GM19463 (cell line): ENCODE data around the gene ZNF473.
"Not testable (repeated sequence)": the region's sequence is repeated elsewhere in the genome, so short reads cannot be mapped to it uniquely, and the experiment has no call there.

Source experiments
- ATAC-seq: cut with Tn5 transposase; IDR thresholded peaks from one replicate; pipeline ENCODE4 v1.9.1; 2021; ENCODE audit warnings: mild to moderate bottlenecking, moderate library complexity; ENCODE audit not compliant: unreplicated experiment

Gene ZNF473

DNA sequence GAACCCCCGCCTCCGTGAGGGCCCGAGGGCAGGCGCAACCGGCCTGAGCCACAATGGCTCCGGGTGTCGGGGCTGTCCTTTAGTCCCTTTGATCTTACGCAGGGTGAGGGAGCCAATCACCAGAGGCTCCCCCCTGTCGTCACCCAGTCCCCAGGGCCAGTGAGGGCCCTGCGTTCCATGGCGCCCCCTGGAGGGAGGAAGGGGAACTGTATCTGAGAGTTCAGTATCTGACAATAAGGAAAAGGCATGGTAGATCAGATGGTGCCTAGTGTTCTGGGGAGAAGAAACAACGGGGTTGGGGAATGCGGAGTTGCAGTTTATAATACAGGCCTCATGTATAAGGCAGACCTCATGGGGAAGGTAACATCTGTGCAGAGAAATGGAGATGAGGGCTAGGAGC lies 72.1 kb downstream of the ZNF473 start:
- ATAC-seq = not testable (repeated sequence)

- not testable (repeated sequence) for ATAC-seq
These were observed 73.1 kb downstream of the ZNF473 start for GRCh38 chr19:50098892-50099291.

DNA sequence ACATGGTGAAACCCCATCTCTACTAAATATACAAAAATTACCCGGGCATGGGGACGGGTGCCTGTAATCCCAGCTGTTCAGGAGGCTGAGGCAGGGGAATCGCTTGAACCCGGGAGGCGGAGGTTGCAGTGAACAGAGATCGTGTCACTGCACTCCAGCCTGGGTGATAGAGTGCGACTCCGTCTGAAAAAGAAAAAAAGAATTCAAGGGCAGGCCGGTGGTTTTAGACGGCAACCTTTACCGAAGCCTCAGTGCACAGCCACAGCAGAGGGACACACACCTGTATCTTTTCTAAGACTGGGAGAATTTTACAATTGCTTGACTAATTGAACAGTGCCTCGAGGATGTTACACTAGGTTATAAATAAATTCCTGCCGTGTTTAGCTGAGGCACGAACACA lies 73.9 kb downstream of the ZNF473 start:
- ATAC-seq = not testable (repeated sequence)

- ATAC-seq = not testable (repeated sequence)
These were observed 75.1 kb downstream of the ZNF473 start for GRCh38 chr19:50100946-50101345.
